ENCODE results near the gene OTUB1. TPM values are rescaled to one million over a fixed set of nuclear protein-coding genes. Genes with fewer than 3 reads are reported as not detected.

Gene OTUB1
- total and polyA plus RNA-seq, 8 donors = 15.2 to 57.8 (median 26.0) TPM

DNA sequence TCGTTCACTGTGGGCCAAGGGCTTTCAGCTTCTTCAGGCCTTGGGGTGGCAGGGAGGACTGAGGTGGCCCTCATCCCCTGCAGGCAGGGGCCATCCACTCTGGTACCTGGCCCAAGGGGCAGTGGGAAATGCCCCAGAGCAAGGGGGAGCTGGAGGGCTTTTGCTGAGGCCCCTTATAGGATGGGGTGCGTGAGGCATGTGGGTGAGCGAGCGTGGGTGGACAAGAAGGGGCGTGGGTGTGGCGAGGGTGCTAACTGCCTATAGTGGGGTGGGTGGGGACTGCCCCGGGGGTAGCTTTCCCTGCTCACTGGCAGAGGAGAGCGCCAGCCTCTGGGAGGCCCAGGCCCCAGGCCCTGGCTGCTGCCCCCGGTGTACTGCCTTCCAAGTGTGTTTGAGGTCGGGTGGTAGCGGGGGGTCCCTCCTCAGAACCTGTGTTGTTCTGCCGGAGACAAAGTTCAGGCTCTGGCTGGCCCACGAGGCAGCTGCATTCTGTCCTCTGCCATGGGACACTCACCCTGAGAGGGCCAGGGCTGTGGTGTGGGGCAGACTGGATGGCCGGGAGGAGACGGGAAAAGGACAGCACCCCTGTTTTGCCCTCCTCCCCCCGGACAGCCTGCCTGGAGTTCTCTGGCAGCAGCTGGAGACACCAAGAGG lies 52.9 kb downstream of the OTUB1 start:
- ATAC-seq (no peak), FAIRE-seq (no peak), DNase-seq (peak in 2 of 6 donors; percentile 27 to 60)
- intact Hi-C loops (cut with DNase I) = no loop called here
- H3K27ac ChIP-seq = no peak overlapping the region
- no peaks in the 10 kb centered on the region for H3K36me3 ChIP-seq
- WGBS, 2 donors = 93 to 95% methylated on average over 16 of the region's 16 CpGs
- H3K27me3 ChIP-seq = no peaks in the 10 kb centered on the region
- no peaks in the 10 kb centered on the region for H3K4me1 ChIP-seq
- no peaks in the 10 kb centered on the region for H3K9me3 ChIP-seq
- TF ChIP-seq, protein P1, sequence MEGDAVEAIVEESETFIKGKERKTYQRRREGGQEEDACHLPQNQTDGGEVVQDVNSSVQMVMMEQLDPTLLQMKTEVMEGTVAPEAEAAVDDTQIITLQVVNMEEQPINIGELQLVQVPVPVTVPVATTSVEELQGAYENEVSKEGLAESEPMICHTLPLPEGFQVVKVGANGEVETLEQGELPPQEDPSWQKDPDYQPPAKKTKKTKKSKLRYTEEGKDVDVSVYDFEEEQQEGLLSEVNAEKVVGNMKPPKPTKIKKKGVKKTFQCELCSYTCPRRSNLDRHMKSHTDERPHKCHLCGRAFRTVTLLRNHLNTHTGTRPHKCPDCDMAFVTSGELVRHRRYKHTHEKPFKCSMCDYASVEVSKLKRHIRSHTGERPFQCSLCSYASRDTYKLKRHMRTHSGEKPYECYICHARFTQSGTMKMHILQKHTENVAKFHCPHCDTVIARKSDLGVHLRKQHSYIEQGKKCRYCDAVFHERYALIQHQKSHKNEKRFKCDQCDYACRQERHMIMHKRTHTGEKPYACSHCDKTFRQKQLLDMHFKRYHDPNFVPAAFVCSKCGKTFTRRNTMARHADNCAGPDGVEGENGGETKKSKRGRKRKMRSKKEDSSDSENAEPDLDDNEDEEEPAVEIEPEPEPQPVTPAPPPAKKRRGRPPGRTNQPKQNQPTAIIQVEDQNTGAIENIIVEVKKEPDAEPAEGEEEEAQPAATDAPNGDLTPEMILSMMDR (IDR thresholded peaks at IDR 0.05) = no peak
- no peak overlapping the region for H3K4me3 ChIP-seq

DNA sequence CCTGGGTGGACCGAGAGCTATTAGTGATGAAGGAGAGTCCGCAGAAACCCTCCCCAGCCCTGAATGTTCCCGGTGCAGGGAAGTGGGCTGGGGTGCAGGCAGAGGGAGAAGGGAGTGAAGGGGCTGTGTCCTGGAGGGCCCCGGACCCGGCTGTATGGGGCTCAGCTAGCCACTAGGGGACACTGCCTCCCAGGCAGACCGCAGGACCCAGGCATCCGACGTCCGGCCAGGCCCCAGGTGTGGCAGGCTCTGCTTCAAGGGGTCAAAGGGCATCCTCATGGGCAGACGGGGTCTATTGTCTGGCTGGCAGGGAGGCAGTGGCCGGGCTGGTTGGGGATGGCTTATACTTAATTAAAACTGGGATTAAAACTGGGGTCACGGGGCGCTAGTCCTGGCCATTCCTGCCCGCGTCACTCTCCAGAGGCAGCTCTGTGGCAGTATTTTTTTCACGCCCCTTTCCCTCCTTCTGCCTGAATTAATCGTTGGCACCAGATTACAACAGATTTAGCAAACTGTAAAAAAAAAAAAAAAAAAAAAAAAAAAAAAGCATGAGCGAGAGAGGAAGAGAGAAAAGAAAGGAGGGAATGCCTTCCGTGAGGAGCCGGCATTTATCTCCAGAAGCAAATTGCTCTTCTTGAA lies 54.6 kb downstream of the OTUB1 start:
- Histone ChIP-seq H3K4me1 (no peaks in the 10 kb centered on the region), H3K9me3 (no peaks in the 10 kb centered on the region), H3K27me3 (no peaks in the 10 kb centered on the region), H3K27ac (no peak overlapping the region), H3K36me3 (no peaks in the 10 kb centered on the region), H3K4me3 (no peak overlapping the region)
- ATAC-seq (peak in 3 of 4 donors; percentile 34 to 63 (median 38)), FAIRE-seq (no peak), DNase-seq (peak in 2 of 6 donors; percentile 35 to 81)
- intact Hi-C loops (cut with DNase I) = no loop called here
- WGBS, 2 donors = 68 to 72% methylated on average over 18 to 20 of the region's 20 CpGs
- TF ChIP-seq, protein P1 (IDR thresholded peaks at IDR 0.05) = peak in 3 of 4 donors; percentile 12 to 32 (median 27)

DNA sequence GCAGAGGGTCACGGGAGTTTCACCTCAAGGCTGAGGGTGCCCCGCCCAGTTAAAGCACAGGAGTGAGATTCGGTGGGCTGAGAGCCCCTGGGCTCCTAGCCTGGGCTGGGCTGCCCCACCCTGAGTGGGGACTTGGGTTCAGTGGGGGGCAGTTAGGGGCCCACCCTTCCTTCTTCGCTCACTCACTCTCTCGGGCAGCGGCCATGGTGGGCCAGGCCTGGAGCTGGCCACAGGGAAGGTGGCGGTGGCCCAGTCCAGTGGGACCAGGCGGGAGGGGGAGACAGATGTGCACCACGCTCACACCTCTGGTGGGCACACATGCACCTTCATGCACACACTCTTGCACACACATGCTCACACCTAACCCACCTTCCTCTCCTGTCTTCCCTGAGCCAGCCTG lies 55.6 kb downstream of the OTUB1 start:
- no peak overlapping the region for H3K27ac ChIP-seq
- no peaks in the 10 kb centered on the region for H3K27me3 ChIP-seq
- H3K36me3 ChIP-seq = no peaks in the 10 kb centered on the region
- no peaks in the 10 kb centered on the region for H3K4me1 ChIP-seq
- no peak overlapping the region for H3K4me3 ChIP-seq
- TF ChIP-seq, protein P1 (IDR thresholded peaks at IDR 0.05) = no peak
- FAIRE-seq = no peak
- intact Hi-C loops (cut with DNase I) = no loop called here
- no peaks in the 10 kb centered on the region for H3K9me3 ChIP-seq
- WGBS, 2 donors = 94 to 95% methylated on average over 9 of the region's 9 CpGs
- peak in 1 of 6 donors; percentile 58 for DNase-seq
- no peak for ATAC-seq

DNA sequence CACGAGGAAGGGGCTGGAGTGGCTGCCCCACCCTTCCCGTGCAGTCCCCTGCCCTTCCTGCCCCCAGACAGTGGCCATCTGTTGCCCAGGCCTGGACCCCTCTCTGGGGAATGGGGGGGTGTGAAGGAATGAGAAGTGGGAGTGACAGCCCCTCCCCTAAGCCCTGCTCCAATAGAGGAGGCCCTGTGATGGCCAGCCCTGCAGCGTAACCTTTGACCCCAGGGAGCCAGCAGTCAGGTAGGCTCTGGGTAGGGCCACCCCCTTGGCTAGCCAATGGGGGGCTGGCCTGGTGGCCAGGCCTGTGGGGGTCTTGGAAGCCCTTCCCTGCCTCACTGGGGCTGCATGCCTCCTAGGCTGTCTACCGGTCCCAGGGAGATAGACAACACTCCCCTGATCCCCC lies 56.1 kb downstream of the OTUB1 start:
- no peaks in the 10 kb centered on the region for H3K36me3 ChIP-seq
- FAIRE-seq (no peak), ATAC-seq (no peak), DNase-seq (no peak)
- no peak overlapping the region for H3K4me3 ChIP-seq
- TF ChIP-seq, protein P1 (IDR thresholded peaks at IDR 0.05) = no peak
- WGBS, 2 donors = 90% methylated on average over 4 of the region's 4 CpGs
- no peaks in the 10 kb centered on the region for H3K9me3 ChIP-seq
- H3K27me3 ChIP-seq = no peaks in the 10 kb centered on the region
- intact Hi-C loops (cut with DNase I) = no loop called here
- no peaks in the 10 kb centered on the region for H3K4me1 ChIP-seq
- H3K27ac ChIP-seq = no peak overlapping the region

DNA sequence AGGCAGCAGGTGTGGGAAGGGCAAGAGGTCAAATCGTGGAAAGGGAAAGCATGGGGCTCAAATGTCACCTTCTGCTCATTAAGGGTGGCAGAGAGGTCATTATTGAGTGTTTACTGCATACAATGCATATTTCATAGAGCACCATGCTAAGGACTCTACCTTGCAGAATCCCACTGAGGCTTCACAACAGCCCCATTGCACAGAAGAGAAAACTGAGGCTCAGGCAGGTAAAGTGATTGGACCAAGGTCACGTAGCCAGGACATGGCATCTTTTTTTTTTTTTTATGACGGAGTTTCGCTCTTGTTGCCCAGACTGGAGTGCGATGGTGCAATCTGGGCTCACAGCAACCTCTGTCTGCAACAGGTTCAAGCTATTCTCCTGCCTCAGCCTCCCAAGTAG lies 57.3 kb downstream of the OTUB1 start:
- DNase-seq (no peak), FAIRE-seq (no peak), ATAC-seq (no peak)
- H3K4me1 ChIP-seq = no peaks in the 10 kb centered on the region
- TF ChIP-seq, protein P1 (IDR thresholded peaks at IDR 0.05) = no peak
- no peak overlapping the region for H3K4me3 ChIP-seq
- no peaks in the 10 kb centered on the region for H3K27me3 ChIP-seq
- H3K36me3 ChIP-seq = no peaks in the 10 kb centered on the region
- no peaks in the 10 kb centered on the region for H3K9me3 ChIP-seq
- H3K27ac ChIP-seq = no peak overlapping the region
- WGBS, 2 donors = 91 to 95% methylated on average over 5 of the region's 5 CpGs
- intact Hi-C loops (cut with DNase I) = no loop called here

All from pancreas (tissue), 10 donors.